Activated CD4-positive, alpha-beta T cell treated with anti-CD3 and anti-CD28 coated beads for 36 hours (primary cell): ENCODE results near the gene MED15. TPM values are rescaled to one million over a fixed set of nuclear protein-coding genes. Genes with fewer than 3 reads are reported as not detected.

Experiments
- ATAC-seq: fragments of 200-7000 bp; cut with Tn5 transposase; one replicate; pipeline ENCODE4 v1.10.0; 2021; ENCODE audit warnings: mild to moderate bottlenecking, moderate library complexity
- CTCF ChIA-PET: fragments of 350-600 bp; sonication (Branson Sonifier 250); formaldehyde crosslinking; loops from one replicate; lab custom pipeline; 2021; ENCODE audit warnings: antibody characterized with exemption; lab: Charles Lee
- POLR2A ChIA-PET: fragments of 350-600 bp; sonication (Branson Sonifier 250); formaldehyde crosslinking; loops from one replicate; lab custom pipeline; 2021; ENCODE audit warnings: antibody characterized with exemption, inconsistent platforms; lab: Charles Lee
- DNase-seq: peaks from one replicate; pipeline ENCODE4 v3.0.0-alpha.2; 2020
- H3K27ac Mint-ChIP-seq: one replicate; pipeline ENCODE4 v1.8.0; 2021; ENCODE audit warnings: mixed read lengths
- H3K27me3 Mint-ChIP-seq: one replicate; pipeline ENCODE4 v1.8.0; 2021; ENCODE audit warnings: mixed read lengths
- H3K36me3 Mint-ChIP-seq: one replicate; pipeline ENCODE4 v1.8.0; 2021; ENCODE audit warnings: low read depth, mixed read lengths
- H3K4me1 Mint-ChIP-seq: one replicate; pipeline ENCODE4 v1.8.0; 2021; ENCODE audit warnings: mixed read lengths
- H3K4me3 Mint-ChIP-seq: one replicate; pipeline ENCODE4 v1.8.0; 2021; ENCODE audit warnings: mild to moderate bottlenecking, moderate library complexity, mixed read lengths
- H3K9me3 Mint-ChIP-seq: one replicate; pipeline ENCODE4 v1.8.0; 2021; ENCODE audit warnings: low read depth, mixed read lengths
- intact Hi-C, 2 experiments: fragments of 100-400 bp; cut with DNase I in 1 of 2; cut with micrococcal nuclease in 1 of 2; formaldehyde crosslinking; loops; one replicate each; pipeline versions ENCODE4 v1.14.2 to v1.15.1; 2022 to 2024; cut with DNase I, micrococcal nuclease
- total RNA-seq, 2 experiments: library from RNA; stranded (reverse); gene quantifications; one replicate each; pipeline ENCODE4 v1.2.3, GENCODE V29; 2021

Gene MED15
- total RNA-seq, 2 experiments from 2014 or later: 84.4 to 107 TPM

GRCh38 chr22:20630873-20631617, 123.6 kb downstream of the MED15 start:
- Mint-ChIP-seq H3K27ac (no peak overlapping the region), H3K36me3 (no peaks in the 10 kb centered on the region), H3K27me3 (no peaks in the 10 kb centered on the region), H3K9me3 (no peaks in the 10 kb centered on the region), H3K4me1 (no peaks in the 10 kb centered on the region), H3K4me3 (no peak overlapping the region)
- intact Hi-C loops: no loop called here
- POLR2A ChIA-PET: interaction anchor here (0.6 kb wide), 1 partner anchor 9 kb away, joined by 3 read pairs; no protein-coding TSS in a partner anchor
- CTCF ChIA-PET: interaction anchor here (0.5 kb wide), 1 partner anchor 26 kb away, joined by 3 read pairs; no protein-coding TSS in a partner anchor
- no peak for ATAC-seq
- DNase-seq: no peak

- H3K4me3 Mint-ChIP-seq: no peak overlapping the region
- no peaks in the 10 kb centered on the region for H3K27me3 Mint-ChIP-seq
- ATAC-seq: no peak
- POLR2A ChIA-PET: no interaction called here
- no peak overlapping the region for H3K27ac Mint-ChIP-seq
- H3K36me3 Mint-ChIP-seq: no peaks in the 10 kb centered on the region
- no peaks in the 10 kb centered on the region for H3K9me3 Mint-ChIP-seq
- H3K4me1 Mint-ChIP-seq: no peaks in the 10 kb centered on the region
- intact Hi-C loops: no loop called here
- CTCF ChIA-PET: no interaction called here
- DNase-seq: no peak
Measured at GRCh38 chr22:20632082-20632481, 124.7 kb downstream of the MED15 start.

- Mint-ChIP-seq H3K4me3 (no peak overlapping the region), H3K9me3 (no peaks in the 10 kb centered on the region), H3K27ac (no peak overlapping the region), H3K36me3 (no peaks in the 10 kb centered on the region), H3K4me1 (no peaks in the 10 kb centered on the region), H3K27me3 (no peaks in the 10 kb centered on the region)
- ATAC-seq (no peak), DNase-seq (no peak)
- intact Hi-C loops: no loop called here
- ChIA-PET POLR2A (no interaction called here), CTCF (no interaction called here)
Measured at GRCh38 chr22:20632518-20632917, 125.1 kb downstream of the MED15 start.

- intact Hi-C loops: no loop called here
- no peak overlapping the region for H3K4me3 Mint-ChIP-seq
- POLR2A ChIA-PET: no interaction called here
- ATAC-seq (no peak), DNase-seq (no peak)
- peaks cover under 1% of the 10 kb centered on the region for H3K9me3 Mint-ChIP-seq
- H3K36me3 Mint-ChIP-seq: no peaks in the 10 kb centered on the region
- no peaks in the 10 kb centered on the region for H3K4me1 Mint-ChIP-seq
- H3K27ac Mint-ChIP-seq: no peak overlapping the region
- CTCF ChIA-PET: interaction anchor here (0.6 kb wide), 1 partner anchor 456 kb away, joined by 3 read pairs; no protein-coding TSS in a partner anchor
- H3K27me3 Mint-ChIP-seq: peaks cover 4% of the 10 kb centered on the region
Measured at GRCh38 chr22:20634560-20635226, 127.3 kb downstream of the MED15 start.

GRCh38 chr22:20635227-20635591, 127.8 kb downstream of the MED15 start:
- ChIA-PET POLR2A (no interaction called here), CTCF (interaction anchor here (0.6 kb wide), 1 partner anchor 455 kb away, joined by 3 read pairs; no protein-coding TSS in a partner anchor)
- no peak overlapping the region for H3K4me3 Mint-ChIP-seq
- DNase-seq (no peak), ATAC-seq (no peak)
- no peak overlapping the region for H3K27ac Mint-ChIP-seq
- H3K9me3 Mint-ChIP-seq: peaks cover 3% of the 10 kb centered on the region
- intact Hi-C loops: no loop called here
- H3K27me3 Mint-ChIP-seq: peaks cover 6% of the 10 kb centered on the region
- no peaks in the 10 kb centered on the region for H3K36me3 Mint-ChIP-seq
- no peaks in the 10 kb centered on the region for H3K4me1 Mint-ChIP-seq

GRCh38 chr22:20636075-20636812, 128.8 kb downstream of the MED15 start:
- Mint-ChIP-seq H3K27ac (no peak overlapping the region), H3K27me3 (peaks cover 6% of the 10 kb centered on the region), H3K9me3 (peaks cover 3% of the 10 kb centered on the region), H3K4me1 (no peaks in the 10 kb centered on the region), H3K4me3 (no peak overlapping the region), H3K36me3 (no peaks in the 10 kb centered on the region)
- DNase-seq (no peak), ATAC-seq (no peak)
- ChIA-PET CTCF (interaction anchor here (0.7 kb wide), 1 partner anchor 218 kb away, joined by 4 read pairs; no protein-coding TSS in a partner anchor), POLR2A (no interaction called here)
- intact Hi-C loops: no loop called here

GRCh38 chr22:20636945-20637344, 129.5 kb downstream of the MED15 start:
- no peak for DNase-seq
- Mint-ChIP-seq H3K27ac (no peak overlapping the region), H3K4me1 (no peaks in the 10 kb centered on the region), H3K36me3 (no peaks in the 10 kb centered on the region), H3K27me3 (peaks cover 6% of the 10 kb centered on the region), H3K9me3 (peaks cover 3% of the 10 kb centered on the region), H3K4me3 (no peak overlapping the region)
- intact Hi-C loops: no loop called here
- ATAC-seq: no peak
- ChIA-PET POLR2A (interaction anchor here (0.5 kb wide), 1 partner anchor 9 kb away, joined by 3 read pairs; no protein-coding TSS in a partner anchor), CTCF (interaction anchor here (1.1 kb wide), 1 partner anchor 13 kb away, joined by 5 read pairs; no protein-coding TSS in a partner anchor)

Other genes starting within 250 kb of the MED15 start
- 1 to 10 TPM; 2.2 to 2.3 TPM for gene RTN4R, start 239.3 kb upstream of the MED15 start, total RNA-seq
- gene DGCR6L, start 187.6 kb upstream of the MED15 start, total RNA-seq: 10 to 100 TPM; 22.4 to 24.8 TPM
- 10 to 100 TPM in 1 of 2 experiments, 1 to 10 TPM in 1; 6.5 to 10.3 TPM for gene ZNF74, start 113.5 kb upstream of the MED15 start, total RNA-seq
- gene SCARF2, start 69.8 kb upstream of the MED15 start, total RNA-seq: under 1 TPM; 0.39 to 0.46 TPM
- gene KLHL22, start 11.8 kb upstream of the MED15 start, total RNA-seq: 10 to 100 TPM; 14.1 to 15.2 TPM